Activated naive CD4-positive, alpha-beta T cell treated with anti-CD3 and anti-CD28 coated beads for 36 hours (primary cell): ENCODE measurements around the gene WFIKKN1. TPM values are rescaled to one million over a fixed set of nuclear protein-coding genes. Genes with fewer than 3 reads are reported as not detected.
A peak's percentile ranks its signal among the peaks of the same experiment; 100 is the strongest.
"Not testable (repeated sequence)": the region's sequence is repeated elsewhere in the genome, so short reads cannot be mapped to it uniquely, and the experiment has no call there.

Experiments
- CTCF ChIA-PET: fragments of 350-600 bp; sonication (Branson Sonifier 250); formaldehyde crosslinking; loops from one replicate; lab custom pipeline; 2021; ENCODE audit warnings: antibody characterized with exemption; lab: Charles Lee
- DNase-seq: peaks from one replicate; pipeline ENCODE4 v3.0.0-alpha.2; 2020
- H3K27ac Mint-ChIP-seq: one replicate; pipeline ENCODE4 v1.8.0; 2021; ENCODE audit warnings: mild to moderate bottlenecking, mixed read lengths
- H3K27me3 Mint-ChIP-seq: one replicate; pipeline ENCODE4 v1.8.0; 2021; ENCODE audit warnings: low read depth, mixed read lengths
- H3K36me3 Mint-ChIP-seq: one replicate; pipeline ENCODE4 v1.8.0; 2021; ENCODE audit warnings: low read depth, mixed read lengths
- H3K4me1 Mint-ChIP-seq: one replicate; pipeline ENCODE4 v1.8.0; 2021; ENCODE audit warnings: low read depth, mixed read lengths
- H3K4me3 Mint-ChIP-seq: one replicate; pipeline ENCODE4 v1.8.0; 2021; ENCODE audit warnings: mild to moderate bottlenecking, moderate library complexity, mixed read lengths
- H3K9me3 Mint-ChIP-seq: one replicate; pipeline ENCODE4 v1.8.0; 2021; ENCODE audit warnings: mixed read lengths
- intact Hi-C: fragments of 100-400 bp; cut with micrococcal nuclease; formaldehyde crosslinking; loops from one replicate; pipeline ENCODE4 v1.15.1; 2023
- total RNA-seq, 2 experiments: library from RNA; stranded (reverse); gene quantifications; one replicate each; pipeline ENCODE4 v1.2.3, GENCODE V29; 2021

Gene WFIKKN1
- total RNA-seq, 2 experiments from 2014 or later: 0.10 to 0.25 TPM

- H3K36me3 Mint-ChIP-seq, intact Hi-C loops: not testable (repeated sequence)
- CTCF ChIA-PET: interaction anchor here (0.9 to 1.0 kb wide), 2 partner anchors 11 to 123 kb away, joined by 3 read pairs; partner anchors contain the start of gene ANTKMT
Observed at GRCh38 chr16:597655-598054, 33.1 kb upstream of the WFIKKN1 start.

DNA sequence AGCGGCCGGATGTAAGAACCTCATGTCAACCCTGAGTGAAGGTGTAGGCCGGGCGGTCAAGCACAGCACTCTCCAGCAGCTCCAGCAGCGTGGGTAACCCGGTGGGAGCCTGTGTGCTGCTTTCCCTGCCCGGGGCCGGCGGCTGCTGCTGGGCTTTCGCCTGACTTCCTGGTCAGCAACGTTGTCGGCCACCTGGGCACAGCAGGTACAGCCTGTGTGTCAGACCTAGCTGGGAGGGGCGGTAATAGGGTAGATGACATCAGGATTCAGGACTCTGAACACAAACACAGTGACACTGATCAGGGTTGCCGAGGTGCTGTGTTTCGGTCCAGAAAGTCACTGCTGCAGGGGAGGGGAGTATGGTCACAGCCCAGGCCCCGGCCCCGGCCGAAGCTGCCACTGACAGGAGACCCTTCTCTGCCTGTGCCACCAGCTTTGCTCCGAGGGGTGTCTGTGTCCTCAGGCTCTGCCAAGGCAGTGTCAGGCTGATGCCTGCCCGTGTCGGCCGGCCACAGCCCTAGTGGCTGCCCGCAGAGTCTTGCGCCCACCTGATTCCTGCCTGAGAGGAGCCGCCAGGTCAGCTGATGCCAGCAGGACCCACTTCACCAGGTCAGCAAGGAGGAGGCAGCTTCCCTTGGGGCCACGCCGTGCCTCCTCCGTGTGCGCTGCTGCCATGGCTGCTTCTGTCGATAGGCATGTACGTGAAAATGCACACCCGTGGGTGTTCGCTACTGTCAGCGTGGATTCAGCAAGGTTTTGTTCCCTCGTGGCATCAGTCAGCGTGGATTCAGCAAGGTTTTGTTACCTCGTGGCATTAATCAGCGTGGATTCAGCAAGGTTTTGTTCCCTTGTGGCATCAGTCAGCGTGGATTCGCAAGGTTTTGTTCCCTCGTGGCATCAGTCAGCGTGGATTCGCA lies 31.7 kb upstream of the WFIKKN1 start:
- H3K27me3 Mint-ChIP-seq: no peaks in the 10 kb centered on the region
- no peaks in the 10 kb centered on the region for H3K36me3 Mint-ChIP-seq
- peaks cover 9% of the 10 kb centered on the region for H3K4me1 Mint-ChIP-seq
- H3K9me3 Mint-ChIP-seq: no peaks in the 10 kb centered on the region
- CTCF ChIA-PET: interaction anchor here (1.2 kb wide), 1 partner anchor 11 kb away, joined by 4 read pairs; no protein-coding TSS in a partner anchor
- intact Hi-C loops: no loop called here
- no peak for DNase-seq
- no peak overlapping the region for H3K27ac Mint-ChIP-seq
- no peak overlapping the region for H3K4me3 Mint-ChIP-seq

More at GRCh38 chr16:597655-598054, 33.1 kb upstream of the WFIKKN1 start:
- DNase-seq, H3K4me1 Mint-ChIP-seq, H3K9me3 Mint-ChIP-seq, H3K4me3 Mint-ChIP-seq, H3K27ac Mint-ChIP-seq, H3K27me3 Mint-ChIP-seq: not testable (repeated sequence)

GRCh38 chr16:600781-601180 lies 30.0 kb upstream of the WFIKKN1 start:
- H3K27ac Mint-ChIP-seq: no peak overlapping the region
- no peaks in the 10 kb centered on the region for H3K27me3 Mint-ChIP-seq
- peaks cover 8% of the 10 kb centered on the region for H3K4me1 Mint-ChIP-seq
- H3K4me3 Mint-ChIP-seq: no peak overlapping the region
- intact Hi-C loops: no loop called here
- H3K9me3 Mint-ChIP-seq: no peaks in the 10 kb centered on the region
- no peaks in the 10 kb centered on the region for H3K36me3 Mint-ChIP-seq
- CTCF ChIA-PET: interaction anchor here (0.9 kb wide), 1 partner anchor 75 kb away, joined by 3 read pairs; no protein-coding TSS in a partner anchor
- DNase-seq: no peak

DNA sequence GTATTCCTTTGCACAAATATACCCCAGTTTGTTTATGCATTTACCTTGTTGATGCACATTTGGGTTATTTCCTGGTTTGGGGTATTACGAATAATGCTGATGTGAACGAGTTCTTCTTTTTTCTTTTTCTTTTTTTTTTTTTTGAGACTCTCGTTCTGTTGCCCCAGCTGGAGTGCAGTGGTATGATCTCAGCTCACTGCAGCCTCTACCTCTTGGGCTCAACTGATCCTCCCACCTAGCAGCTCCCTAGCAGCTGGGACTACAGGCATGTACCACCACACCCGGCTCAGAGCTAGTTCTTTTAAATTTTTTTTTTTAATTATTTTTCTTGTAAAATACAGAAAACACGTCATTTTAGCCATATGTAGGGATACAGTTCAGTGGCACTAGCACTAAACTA lies 26.9 kb upstream of the WFIKKN1 start:
- CTCF ChIA-PET: no interaction called here
- Mint-ChIP-seq H3K27ac (no peak overlapping the region), H3K36me3 (no peaks in the 10 kb centered on the region), H3K27me3 (no peaks in the 10 kb centered on the region), H3K9me3 (no peaks in the 10 kb centered on the region), H3K4me3 (no peak overlapping the region), H3K4me1 (peaks cover 14% of the 10 kb centered on the region)
- intact Hi-C loops: no loop called here
- no peak for DNase-seq

DNA sequence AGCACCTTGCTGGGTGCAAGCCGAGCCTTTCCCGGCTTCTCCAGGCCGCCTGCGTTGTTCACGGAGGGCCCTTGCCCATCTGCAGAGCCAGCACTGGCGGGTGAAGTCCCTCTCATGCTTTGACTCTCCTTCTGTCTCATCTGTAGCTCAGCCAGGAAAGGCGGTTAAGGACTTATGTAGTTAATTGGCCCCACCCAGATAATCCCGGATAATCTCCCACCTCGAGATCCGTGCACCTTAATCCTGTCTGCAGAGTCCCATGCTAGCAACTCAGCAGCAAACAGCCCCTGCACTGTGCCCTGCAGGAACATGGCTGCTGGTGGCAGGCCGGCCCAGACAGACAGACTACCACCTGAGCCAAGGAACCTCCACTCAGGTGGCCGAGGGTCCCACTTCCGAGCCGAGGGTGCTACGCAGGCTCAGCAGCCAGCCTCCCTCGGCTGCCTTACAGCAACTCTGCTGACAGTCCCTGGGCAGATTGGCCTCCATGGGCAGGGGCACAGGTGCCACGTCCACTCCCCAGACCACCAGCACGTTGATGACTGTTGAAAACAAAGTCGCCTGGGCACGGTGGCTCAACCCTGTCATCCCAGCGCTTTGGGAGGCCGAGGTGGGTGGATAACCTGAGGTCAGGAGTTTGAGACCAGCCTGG lies 24.0 kb upstream of the WFIKKN1 start:
- H3K36me3 Mint-ChIP-seq: no peaks in the 10 kb centered on the region
- CTCF ChIA-PET: no interaction called here
- DNase-seq: no peak
- no peaks in the 10 kb centered on the region for H3K27me3 Mint-ChIP-seq
- peaks cover 14% of the 10 kb centered on the region for H3K4me1 Mint-ChIP-seq
- no peak overlapping the region for H3K4me3 Mint-ChIP-seq
- no peak overlapping the region for H3K27ac Mint-ChIP-seq
- H3K9me3 Mint-ChIP-seq: no peaks in the 10 kb centered on the region
- intact Hi-C loops: no loop called here

- peaks cover 14% of the 10 kb centered on the region for H3K4me1 Mint-ChIP-seq
- H3K9me3 Mint-ChIP-seq: no peaks in the 10 kb centered on the region
- H3K36me3 Mint-ChIP-seq: no peaks in the 10 kb centered on the region
- CTCF ChIA-PET: interaction anchor here (1.4 kb wide), 1 partner anchor 11 kb away, joined by 3 read pairs; no protein-coding TSS in a partner anchor
- DNase-seq: peak; percentile 88
- H3K27me3 Mint-ChIP-seq: no peaks in the 10 kb centered on the region
- peak overlapping the region; percentile 80 for H3K27ac Mint-ChIP-seq
- no peak overlapping the region for H3K4me3 Mint-ChIP-seq
- intact Hi-C loops: loop anchor here (1.0 kb wide), 2 partner anchors 19 to 28 kb away; partner anchors contain the start of gene METTL26
Observed at GRCh38 chr16:608019-608418, 22.8 kb upstream of the WFIKKN1 start.

- H3K27me3 Mint-ChIP-seq: no peaks in the 10 kb centered on the region
- H3K4me1 Mint-ChIP-seq: peaks cover 10% of the 10 kb centered on the region
- DNase-seq: no peak
- intact Hi-C loops: no loop called here
- H3K36me3 Mint-ChIP-seq: no peaks in the 10 kb centered on the region
- no peak overlapping the region for H3K27ac Mint-ChIP-seq
- H3K9me3 Mint-ChIP-seq: no peaks in the 10 kb centered on the region
- H3K4me3 Mint-ChIP-seq: no peak overlapping the region
- CTCF ChIA-PET: interaction anchor here (1.1 to 1.4 kb wide), 3 partner anchors 12 to 24 kb away, joined by 3 to 4 read pairs (median 3); partner anchors contain the start of gene RAB40C
Observed at GRCh38 chr16:609316-609715, 21.5 kb upstream of the WFIKKN1 start.

DNA sequence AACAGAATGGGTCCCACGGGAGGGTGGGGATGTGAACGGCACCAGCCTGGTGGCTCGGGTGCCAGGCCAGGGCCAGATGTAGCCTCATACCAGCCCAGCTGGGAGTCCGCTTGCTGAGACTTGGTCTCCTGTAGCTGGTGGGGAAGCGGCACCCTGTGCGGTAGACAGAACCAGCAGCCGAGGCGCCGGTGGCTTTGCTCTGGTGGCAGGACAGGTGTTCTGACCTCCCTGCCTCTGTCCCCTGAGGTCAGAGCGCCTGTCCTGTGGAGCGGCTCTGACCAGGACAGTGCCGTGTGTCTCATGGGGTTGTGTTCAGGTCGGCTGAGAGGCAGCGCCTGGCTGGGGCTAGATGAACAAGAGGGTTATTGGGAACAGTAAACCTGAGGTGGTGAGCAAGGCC lies 20.8 kb upstream of the WFIKKN1 start:
- Mint-ChIP-seq H3K36me3 (peaks cover 2% of the 10 kb centered on the region), H3K27ac (no peak overlapping the region), H3K4me3 (no peak overlapping the region), H3K4me1 (peaks cover 10% of the 10 kb centered on the region), H3K27me3 (no peaks in the 10 kb centered on the region), H3K9me3 (no peaks in the 10 kb centered on the region)
- DNase-seq: no peak
- CTCF ChIA-PET: interaction anchor here (0.6 to 1.2 kb wide), 5 partner anchors 12 to 33 kb away, joined by 3 to 4 read pairs (median 4); partner anchors contain the start of gene RAB40C
- intact Hi-C loops: no loop called here

DNA sequence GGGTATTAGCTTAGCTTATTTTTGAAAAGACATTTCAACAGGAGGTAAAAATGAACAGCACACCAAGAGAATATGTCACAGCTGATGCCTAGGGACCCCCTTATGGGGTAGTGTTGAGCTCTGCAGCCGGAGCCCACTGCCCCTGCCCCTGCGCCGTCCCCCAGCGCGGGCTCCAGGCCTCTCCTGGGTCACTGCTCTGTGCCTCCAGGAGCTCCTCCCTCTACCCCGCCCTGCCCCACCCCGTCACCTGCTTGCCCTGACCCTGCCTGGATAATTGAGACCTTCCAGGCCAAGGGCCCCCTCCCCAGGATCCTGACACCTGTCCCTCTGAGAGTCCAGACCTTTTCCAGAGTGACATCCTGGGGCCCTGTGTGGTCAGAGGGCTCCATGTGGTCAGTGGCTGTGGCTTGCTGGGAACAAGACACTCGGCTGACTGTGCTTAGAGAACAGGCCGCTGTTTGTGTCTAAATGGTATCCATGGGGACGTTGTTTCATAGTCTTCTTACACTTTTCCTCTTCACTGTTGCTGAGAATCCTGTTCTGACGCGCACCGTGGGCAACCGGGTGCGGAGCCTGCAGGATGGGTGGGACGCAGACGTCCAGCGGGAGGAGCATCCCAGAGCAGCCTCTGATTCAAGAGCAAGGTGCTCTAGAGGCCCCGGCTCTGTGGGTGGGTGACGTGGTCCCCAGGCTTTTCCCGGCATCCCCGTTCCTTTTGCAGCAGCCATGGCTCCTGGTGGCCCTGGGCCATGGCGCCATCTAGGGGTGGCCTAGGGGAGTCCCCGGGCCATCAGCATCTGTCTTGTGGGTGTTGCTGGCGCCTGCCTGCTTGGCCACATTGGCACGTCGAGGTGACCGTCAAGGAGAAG lies 20.0 kb upstream of the WFIKKN1 start:
- intact Hi-C loops: loop anchor here (1.0 kb wide), 1 partner anchor 31 kb away; no protein-coding TSS in a partner anchor
- CTCF ChIA-PET: interaction anchor here (0.6 to 1.2 kb wide), 4 partner anchors 12 to 34 kb away, joined by 3 to 4 read pairs (median 4); partner anchors contain the start of gene RAB40C
- no peak overlapping the region for H3K27ac Mint-ChIP-seq

DNA sequence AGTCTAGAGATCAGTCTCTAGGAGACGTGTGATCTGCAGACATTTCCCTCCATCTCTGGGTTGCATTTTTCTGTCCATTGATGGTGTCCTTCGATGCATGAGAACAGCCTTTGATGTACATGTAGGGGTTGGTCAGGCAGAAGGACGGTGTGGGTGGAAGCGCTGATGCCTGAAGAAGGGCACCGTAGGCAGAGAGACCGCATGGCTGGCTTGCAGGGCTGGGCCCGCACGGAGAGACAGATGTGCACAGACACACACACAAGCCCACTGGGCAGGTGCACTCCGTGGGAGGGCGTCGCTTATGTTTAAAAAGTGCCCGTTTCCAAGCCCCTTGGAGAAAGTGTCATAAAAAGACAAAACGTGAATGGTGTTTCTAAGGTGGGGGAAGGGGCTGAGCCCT lies 15.7 kb upstream of the WFIKKN1 start:
- Mint-ChIP-seq H3K27me3 (no peaks in the 10 kb centered on the region), H3K4me3 (no peak overlapping the region), H3K4me1 (peaks cover 2% of the 10 kb centered on the region), H3K27ac (no peak overlapping the region), H3K36me3 (peaks cover 2% of the 10 kb centered on the region), H3K9me3 (no peaks in the 10 kb centered on the region)
- no peak for DNase-seq
- CTCF ChIA-PET: no interaction called here
- intact Hi-C loops: no loop called here

More for the DNA sequence above, 20.0 kb upstream of the WFIKKN1 start:
- Mint-ChIP-seq H3K4me1 (peaks cover 10% of the 10 kb centered on the region), H3K9me3 (no peaks in the 10 kb centered on the region), H3K4me3 (no peak overlapping the region), H3K27me3 (no peaks in the 10 kb centered on the region), H3K36me3 (peaks cover 2% of the 10 kb centered on the region)
- DNase-seq: peak; percentile 66

DNA sequence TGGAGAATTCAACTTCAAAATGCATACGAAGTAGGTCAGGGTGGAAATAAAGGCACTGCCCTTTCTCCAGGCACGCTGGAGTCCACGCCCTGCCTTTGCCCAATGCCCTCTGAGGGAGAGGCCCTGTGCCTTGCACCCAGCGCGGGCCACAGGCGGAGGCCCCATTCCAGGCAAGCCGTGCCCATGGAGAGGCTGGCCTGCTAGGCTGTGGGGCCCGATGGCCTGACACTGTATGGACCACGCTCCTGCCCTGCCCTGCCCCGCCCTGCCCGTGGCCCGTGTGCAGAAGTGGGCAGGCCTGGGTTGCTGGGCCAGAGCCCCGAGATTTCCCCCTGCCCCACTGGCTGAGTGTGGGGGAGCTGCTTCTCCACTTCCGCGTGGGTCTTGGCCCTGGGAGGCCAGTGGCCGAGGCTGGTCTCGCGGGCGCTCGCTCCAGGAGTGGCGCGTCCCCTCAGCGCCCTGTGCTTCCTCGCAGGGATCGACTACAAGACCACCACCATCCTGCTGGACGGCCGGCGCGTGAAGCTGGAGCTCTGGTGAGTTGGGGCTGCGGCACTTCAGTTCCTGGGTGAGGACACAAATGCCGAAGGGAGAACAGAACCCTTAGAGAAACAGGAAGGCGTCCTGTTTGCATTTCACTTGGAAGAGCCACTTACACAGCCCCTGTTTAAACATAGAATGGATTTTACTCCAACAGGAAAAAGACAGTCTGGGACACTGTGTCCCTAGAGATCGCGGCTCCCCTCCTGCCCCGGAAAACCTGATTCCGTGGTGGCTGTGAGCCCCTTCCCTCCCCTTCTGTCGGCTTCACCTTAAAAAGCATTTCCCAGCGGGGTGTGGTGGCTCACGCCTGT lies 13.8 kb upstream of the WFIKKN1 start:
- intact Hi-C loops: no loop called here
- Mint-ChIP-seq H3K27ac (no peak overlapping the region), H3K4me1 (no peaks in the 10 kb centered on the region), H3K4me3 (no peak overlapping the region), H3K27me3 (no peaks in the 10 kb centered on the region), H3K36me3 (peaks cover 2% of the 10 kb centered on the region), H3K9me3 (no peaks in the 10 kb centered on the region)
- CTCF ChIA-PET: no interaction called here
- no peak for DNase-seq
